ENCODE data around the gene GEMIN5. TPM values are rescaled to one million over a fixed set of nuclear protein-coding genes. Genes with fewer than 3 reads are reported as not detected.
A peak's percentile ranks its signal among the peaks of the same experiment; 100 is the strongest.

GEMIN5 gene
- total and polyA plus RNA-seq, 2 experiments from 2014 or later = 18.3 to 46.7 TPM

- Mint-ChIP-seq H3K27ac (no peak overlapping the region), H3K36me3 (ENCODE audit: low read depth) (peaks cover 19% of the 10 kb centered on the region), H3K4me3 (peak overlapping the region; percentile 91), H3K9me3 (no peaks in the 10 kb centered on the region), H3K27me3 (ENCODE audit: insufficient read depth, low read depth, poor library complexity) (peaks cover 6% of the 10 kb centered on the region), H3K4me1 (peaks cover 9% of the 10 kb centered on the region)
- H4K20me1 ChIP-seq (replicated peaks; ENCODE audit: insufficient read depth) = peaks cover 2% of the 10 kb centered on the region; the same call in 1 of the 2 replicates
- H3K9me2 ChIP-seq (ENCODE audit: insufficient read depth) = no peaks in the 10 kb centered on the region
- peak; percentile 60 for DNase-seq (ENCODE audit: low spot score)
- H2AFZ ChIP-seq = peak overlapping the region; percentile 98
- H3K79me2 ChIP-seq (replicated peaks; ENCODE audit: insufficient read depth) = peaks cover 62% of the 10 kb centered on the region
- H3K27me3 ChIP-seq (ENCODE audit: insufficient read depth) = no peaks in the 10 kb centered on the region
- H3K27ac ChIP-seq (ENCODE audit: low read depth) = 0 out of 2 replicates have a peak overlapping the region, but pooled peaks have one; percentile 46
- H3K4me2 ChIP-seq = peak overlapping the region; percentile 92
- no peaks in the 10 kb centered on the region for H3F3A ChIP-seq (replicated peaks; ENCODE audit: low read depth)
- TF ChIP-seq ZNF114 (CRISPR knock-in tag; IDR thresholded peaks at IDR 0.05) (no peak), POLR2AphosphoS5 (IDR thresholded peaks at IDR 0.05; ENCODE audit: low read depth) (no peak), CTCF (conservative IDR thresholded peaks at IDR 0.05; ENCODE audit: low read depth in 2 of 2) (no peak), ZNF331 (CRISPR knock-in tag; IDR thresholded peaks at IDR 0.05; ENCODE audit: low read depth) (no peak), EZH2 (IDR thresholded peaks at IDR 0.05; ENCODE audit: low read depth, unreplicated experiment) (no peak), CREB1 (CRISPR knock-in tag; IDR thresholded peaks at IDR 0.05; ENCODE audit: low read depth) (no peak), JUNB (IDR thresholded peaks at IDR 0.05; ENCODE audit: unreplicated experiment) (no peak)
- peaks cover 14% of the 10 kb centered on the region for H3K4me1 ChIP-seq (ENCODE audit: insufficient read depth)
- peak overlapping the region; percentile 97 for H3K4me3 ChIP-seq
- no peak for ATAC-seq
- H3K36me3 ChIP-seq (ENCODE audit: insufficient read depth) = peaks cover 7% of the 10 kb centered on the region; the same call in 1 of the 2 replicates
Observed at GRCh38 chr5:154937186-154937717, 759 bp downstream of the GEMIN5 start.

GRCh38 chr5:154934881-154935280 is 3.1 kb downstream of the GEMIN5 start:
- Mint-ChIP-seq H3K4me1 (peaks cover 9% of the 10 kb centered on the region), H3K4me3 (no peak overlapping the region), H3K36me3 (ENCODE audit: low read depth) (peaks cover 34% of the 10 kb centered on the region), H3K27ac (no peak overlapping the region), H3K9me3 (no peaks in the 10 kb centered on the region), H3K27me3 (ENCODE audit: insufficient read depth, low read depth, poor library complexity) (no peaks in the 10 kb centered on the region)
- Histone ChIP-seq H3K9me2 (ENCODE audit: insufficient read depth) (no peaks in the 10 kb centered on the region), H2AFZ (no peak overlapping the region), H3K4me1 (ENCODE audit: insufficient read depth) (peaks cover 11% of the 10 kb centered on the region), H3K4me2 (no peak overlapping the region), H3K36me3 (ENCODE audit: insufficient read depth) (peaks cover 29% of the 10 kb centered on the region), H3K79me2 (replicated peaks; ENCODE audit: insufficient read depth) (peaks cover 53% of the 10 kb centered on the region), H3K27ac (ENCODE audit: low read depth) (no peak overlapping the region), H3F3A (replicated peaks; ENCODE audit: low read depth) (0 out of 2 replicates have a peak, but pooled peaks cover 3% of the 10 kb centered on the region), H4K20me1 (replicated peaks; ENCODE audit: insufficient read depth) (peaks cover 2% of the 10 kb centered on the region), H3K4me3 (no peak overlapping the region), H3K27me3 (ENCODE audit: insufficient read depth) (no peaks in the 10 kb centered on the region)
- ATAC-seq (no peak), DNase-seq (ENCODE audit: low spot score) (no peak)
- TF ChIP-seq JUNB (IDR thresholded peaks at IDR 0.05; ENCODE audit: unreplicated experiment) = no peak
- TF ChIP-seq NANOG (IDR thresholded peaks at IDR 0.05; ENCODE audit: borderline replicate concordance) = no peak
- no peak for TF ChIP-seq EZH2 (IDR thresholded peaks at IDR 0.05; ENCODE audit: low read depth, unreplicated experiment)
- no peak for TF ChIP-seq CREB1 (CRISPR knock-in tag; IDR thresholded peaks at IDR 0.05; ENCODE audit: low read depth)
- no peak for TF ChIP-seq REST (IDR thresholded peaks at IDR 0.05; ENCODE audit: unreplicated experiment)
- no peak for TF ChIP-seq STAT1 (IDR thresholded peaks at IDR 0.05; ENCODE audit: unreplicated experiment)
- TF ChIP-seq ZNF114 (CRISPR knock-in tag; IDR thresholded peaks at IDR 0.05) = no peak

Data from GM23338 (cell line).